ENCODE results near the gene KIF15.

KIF15 gene

DNA sequence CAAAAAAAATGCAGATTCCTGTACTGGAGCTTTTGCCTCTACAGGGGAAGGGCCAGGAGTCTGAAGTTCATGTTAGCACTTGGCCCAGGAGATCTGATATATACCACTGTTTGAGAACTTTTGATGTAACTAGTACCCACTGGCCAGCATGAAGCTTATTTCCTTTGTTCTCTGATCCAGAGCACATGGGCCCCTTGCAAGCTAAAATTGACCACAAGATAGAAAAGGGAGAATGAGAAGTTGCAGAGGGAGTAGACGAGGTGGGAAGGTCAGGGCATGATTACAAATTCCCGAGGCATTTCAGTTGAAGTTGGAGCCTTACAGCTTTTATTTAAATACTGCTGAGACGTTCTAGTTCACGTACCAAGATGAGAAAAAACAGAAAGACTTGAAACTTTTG, 141.0 kb downstream of the KIF15 start:
- Mint-ChIP-seq H3K36me3 (ENCODE audit: low read depth) (no peaks in the 10 kb centered on the region), H3K9me3 (no peaks in the 10 kb centered on the region), H3K27ac (no peak overlapping the region), H3K27me3 (ENCODE audit: low read depth) (peaks cover 1% of the 10 kb centered on the region), H3K4me1 (ENCODE audit: low read depth) (peaks cover 2% of the 10 kb centered on the region), H3K4me3 (no peak overlapping the region)
- no peak for DNase-seq (ENCODE audit: low spot score)

All from T-helper 2 cell treated with Interferon-gamma antibody and Interleukin-4, amounts not matched to agents 5 μg/mL and 100 μg/mL, for 36 hours (primary cell).